T-helper 1 cell (primary cell): Measurements from ENCODE around the gene FANCC.

Experiments
- DNase-seq, 5 donors: peaks; one replicate each; pipeline ENCODE4 v3.0.0-alpha.2; 2012 to 2020

Gene FANCC

DNA sequence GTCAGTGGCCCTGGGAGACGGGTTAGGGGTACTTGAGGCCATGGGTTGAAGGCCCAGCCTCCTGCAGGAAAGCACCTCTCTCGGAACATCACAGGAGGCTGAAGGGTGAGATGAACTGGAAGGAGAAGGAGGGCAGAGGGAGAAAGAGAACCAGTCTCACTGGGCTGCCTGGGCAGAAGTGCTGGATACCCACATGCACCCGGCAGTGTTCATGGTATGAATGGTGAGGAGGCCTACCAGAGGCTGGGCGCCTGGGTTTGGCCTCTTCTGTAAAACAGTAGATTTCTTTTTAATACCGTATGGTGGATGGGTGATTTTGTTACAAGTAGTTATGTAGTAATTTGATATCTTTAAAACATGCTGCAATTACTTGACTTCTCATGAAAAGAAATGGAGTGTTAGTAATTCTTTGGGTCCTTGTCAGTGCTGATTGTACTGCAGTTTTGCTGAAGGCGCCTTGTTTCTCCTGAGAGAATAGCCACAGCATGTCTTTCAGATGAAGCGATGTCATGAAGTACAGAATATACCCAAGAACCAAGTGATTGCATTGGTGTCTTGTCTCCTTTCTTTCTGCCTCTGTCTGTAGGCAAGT, 258.6 kb downstream of the FANCC start:
- no peak for DNase-seq

DNA sequence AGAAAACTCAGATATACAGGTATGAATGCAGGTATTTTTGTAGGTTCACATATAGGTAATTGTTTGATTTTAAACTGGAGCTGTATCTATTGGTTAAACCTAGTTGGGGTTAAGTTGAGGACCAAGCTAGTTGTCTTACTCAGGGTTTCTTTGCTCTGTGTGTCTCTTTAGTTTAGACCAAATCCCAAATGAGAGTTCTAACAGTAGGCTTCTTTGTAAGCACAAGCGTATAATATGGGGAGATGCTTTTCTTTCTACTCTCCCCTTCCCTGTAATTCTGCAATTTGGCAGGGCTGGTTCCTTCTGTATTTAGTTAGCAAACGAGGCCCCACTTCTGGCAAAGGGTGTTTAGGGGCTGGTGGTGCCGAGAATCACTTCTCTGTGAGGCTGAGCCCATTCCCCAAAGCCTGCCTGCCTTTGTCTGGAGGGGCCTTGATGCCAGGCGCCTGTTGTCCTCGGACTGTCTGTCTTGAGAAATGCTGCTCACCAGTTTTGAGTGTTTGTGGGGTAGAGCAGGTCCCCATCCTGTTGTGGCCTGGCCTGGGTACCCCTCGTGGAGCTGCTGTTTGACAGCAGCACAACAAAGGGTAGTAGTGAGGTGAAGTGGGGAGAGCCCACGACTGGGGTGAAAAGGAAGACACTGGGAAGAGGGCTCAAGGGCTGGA, 259.3 kb downstream of the FANCC start:
- no peak for DNase-seq

DNA sequence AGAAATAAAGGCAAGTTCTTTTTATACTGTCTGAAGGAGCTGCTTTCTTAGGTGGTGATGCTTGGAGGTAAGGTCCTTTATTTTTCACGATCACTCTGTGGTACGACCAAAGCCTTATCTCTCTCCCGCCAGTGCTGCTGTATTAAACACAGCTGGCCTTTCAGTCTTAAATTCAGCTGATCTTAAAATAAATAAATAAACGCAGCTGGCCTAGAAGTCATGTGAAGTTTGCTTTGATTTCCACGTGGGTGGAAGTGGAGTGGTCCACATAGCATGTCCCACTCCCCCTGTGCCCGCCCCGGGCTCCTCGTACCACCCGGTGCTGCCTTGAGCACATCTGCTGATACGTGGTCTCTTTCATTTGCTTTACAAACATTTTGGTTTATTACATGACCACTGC, 260.4 kb downstream of the FANCC start:
- no peak for DNase-seq

DNA sequence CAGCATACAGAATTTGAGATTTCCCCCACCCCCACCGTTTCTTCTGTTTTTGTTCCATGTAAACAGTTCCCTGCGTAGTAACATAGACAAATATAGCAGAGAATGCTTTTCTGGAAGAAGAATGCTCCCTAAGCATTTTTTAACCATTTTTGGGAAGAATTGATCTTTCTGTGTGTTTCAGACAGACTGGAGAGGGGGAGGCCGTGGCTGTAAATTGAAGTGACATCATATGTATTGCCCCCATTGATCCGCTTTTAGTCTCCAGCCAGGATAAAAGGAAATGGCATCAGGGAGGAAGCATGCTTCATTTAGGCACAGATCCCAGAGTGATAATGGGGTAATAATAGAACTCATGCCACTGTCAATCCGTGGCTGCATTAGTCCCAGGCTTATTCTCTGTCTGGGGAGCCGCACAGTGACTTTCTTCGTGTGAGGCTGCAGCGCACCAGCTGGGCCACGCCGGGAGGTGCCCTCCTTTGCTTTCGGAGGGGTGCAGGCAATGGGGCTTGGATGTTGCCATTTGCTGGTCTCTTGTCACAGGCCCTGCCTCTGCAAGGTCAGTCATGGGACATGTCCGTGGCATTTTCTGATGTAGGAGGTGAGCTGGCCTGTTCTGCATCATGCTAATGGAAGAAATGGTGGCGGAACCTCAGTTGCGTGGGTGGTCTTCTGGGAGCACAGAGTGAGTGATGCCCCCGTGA, 261.5 kb downstream of the FANCC start:
- DNase-seq: no peak

- no peak for DNase-seq
Observed at GRCh38 chr9:95055334-95055850, 262.1 kb downstream of the FANCC start.

- DNase-seq: no peak
Observed at GRCh38 chr9:95053611-95054570, 263.6 kb downstream of the FANCC start.

- no peak for DNase-seq
Observed at GRCh38 chr9:95049761-95050160, 267.7 kb downstream of the FANCC start.
